ENCODE data around the gene SCD5.

GRCh38 chr4:82780170-82780751 lies 18.3 kb downstream of the SCD5 start:
- TF ChIP-seq TAF1 (IDR thresholded peaks at IDR 0.05; ENCODE audit: borderline replicate concordance, insufficient read depth, low read length) = no peak
- no peak for TF ChIP-seq POLR2AphosphoS5 (IDR thresholded peaks at IDR 0.05; ENCODE audit: low read depth, low read length)
- TF ChIP-seq REST (IDR thresholded peaks at IDR 0.05; ENCODE audit: insufficient read depth in 1 of 2, low read depth in 2 of 2, low read length in 2 of 2) = no peak
- TF ChIP-seq SIN3A (IDR thresholded peaks at IDR 0.05; ENCODE audit: borderline replicate concordance, insufficient read depth, low read length) = no peak
- no peak for TF ChIP-seq FOXP2 (optimal IDR thresholded peaks at IDR 0.05; ENCODE audit: borderline replicate concordance, extremely low read depth, extremely low read length, insufficient read depth)

Data from PFSK-1 (cell line).